Measurements from ENCODE around the gene EML1.

The EML1 gene

GRCh38 chr14:99822800-99823455 lies 29.7 kb downstream of the EML1 start:
- DNase-seq (ENCODE audit: low read depth in 1 of 2, low spot score in 1 of 2): no peak

GRCh38 chr14:99824776-99825175 lies 31.6 kb downstream of the EML1 start:
- DNase-seq (ENCODE audit: low read depth in 1 of 2, low spot score in 1 of 2): no peak

GRCh38 chr14:99829450-99829849 lies 36.2 kb downstream of the EML1 start:
- DNase-seq (ENCODE audit: low read depth in 1 of 2, low spot score in 1 of 2): no peak

- DNase-seq (ENCODE audit: low read depth in 1 of 2, low spot score in 1 of 2): no peak
Measured at GRCh38 chr14:99831303-99831702, 38.1 kb downstream of the EML1 start.

- DNase-seq (ENCODE audit: low read depth in 1 of 2, low spot score in 1 of 2): no peak
Measured at GRCh38 chr14:99831903-99832685, 38.9 kb downstream of the EML1 start.

- DNase-seq (ENCODE audit: low read depth in 1 of 2, low spot score in 1 of 2): no peak
Measured at GRCh38 chr14:99837822-99838221, 44.6 kb downstream of the EML1 start.

- DNase-seq (ENCODE audit: low read depth in 1 of 2, low spot score in 1 of 2): no peak
Measured at GRCh38 chr14:99838639-99839134, 45.5 kb downstream of the EML1 start.

- no peak for DNase-seq (ENCODE audit: low read depth in 1 of 2, low spot score in 1 of 2)
Measured at GRCh38 chr14:99839696-99840095, 46.5 kb downstream of the EML1 start.

- DNase-seq (ENCODE audit: low read depth in 1 of 2, low spot score in 1 of 2): no peak
Measured at GRCh38 chr14:99840265-99840664, 47.1 kb downstream of the EML1 start.

- no peak for DNase-seq (ENCODE audit: low read depth in 1 of 2, low spot score in 1 of 2)
Measured at GRCh38 chr14:99840774-99841305, 47.6 kb downstream of the EML1 start.

- no peak for DNase-seq (ENCODE audit: low read depth in 1 of 2, low spot score in 1 of 2)
Measured at GRCh38 chr14:99841436-99842071, 48.3 kb downstream of the EML1 start.

- no peak for DNase-seq (ENCODE audit: low read depth in 1 of 2, low spot score in 1 of 2)
Measured at GRCh38 chr14:99842141-99842540, 48.9 kb downstream of the EML1 start.

- DNase-seq (ENCODE audit: low read depth in 1 of 2, low spot score in 1 of 2): no peak
Measured at GRCh38 chr14:99846808-99847207, 53.6 kb downstream of the EML1 start.

GRCh38 chr14:99850709-99851108 lies 57.5 kb downstream of the EML1 start:
- DNase-seq (ENCODE audit: low read depth in 1 of 2, low spot score in 1 of 2): no peak

- DNase-seq (ENCODE audit: low read depth in 1 of 2, low spot score in 1 of 2): no peak
Measured at GRCh38 chr14:99852578-99852977, 59.4 kb downstream of the EML1 start.

- no peak for DNase-seq (ENCODE audit: low read depth in 1 of 2, low spot score in 1 of 2)
Measured at GRCh38 chr14:99853206-99853605, 60.0 kb downstream of the EML1 start.

- DNase-seq (ENCODE audit: low read depth in 1 of 2, low spot score in 1 of 2): no peak
Measured at GRCh38 chr14:99854831-99855230, 61.6 kb downstream of the EML1 start.

GRCh38 chr14:99855271-99855670 lies 62.1 kb downstream of the EML1 start:
- no peak for DNase-seq (ENCODE audit: low read depth in 1 of 2, low spot score in 1 of 2)

GRCh38 chr14:99857551-99857950 lies 64.3 kb downstream of the EML1 start:
- no peak for DNase-seq (ENCODE audit: low read depth in 1 of 2, low spot score in 1 of 2)

- DNase-seq (ENCODE audit: low read depth in 1 of 2, low spot score in 1 of 2): no peak
Measured at GRCh38 chr14:99860219-99860618, 67.0 kb downstream of the EML1 start.

- no peak for DNase-seq (ENCODE audit: low read depth in 1 of 2, low spot score in 1 of 2)
Measured at GRCh38 chr14:99862136-99862535, 68.9 kb downstream of the EML1 start.

GRCh38 chr14:99863059-99863458 lies 69.8 kb downstream of the EML1 start:
- DNase-seq (ENCODE audit: low read depth in 1 of 2, low spot score in 1 of 2): no peak

Measured in stimulated activated CD4-positive, alpha-beta T cell treated with anti-CD3 and anti-CD28 coated beads, Interleukin-15, amount 100 ng/mL, for 1 hour (primary cell).